ENCODE measurements around the gene ZNF550.

Gene ZNF550

GRCh38 chr19:57560049-57560491 is 407 bp upstream of the ZNF550 start:
- no peak for TF ChIP-seq FOXP2 (optimal IDR thresholded peaks at IDR 0.05; ENCODE audit: borderline replicate concordance, extremely low read depth, extremely low read length, insufficient read depth)
- TF ChIP-seq POLR2AphosphoS5 (IDR thresholded peaks at IDR 0.05; ENCODE audit: low read depth, low read length) = no peak
- TF ChIP-seq SIN3A (IDR thresholded peaks at IDR 0.05; ENCODE audit: borderline replicate concordance, insufficient read depth, low read length) = no peak
- TF ChIP-seq TAF1 (IDR thresholded peaks at IDR 0.05; ENCODE audit: borderline replicate concordance, insufficient read depth, low read length) = no peak
- TF ChIP-seq, protein P1, sequence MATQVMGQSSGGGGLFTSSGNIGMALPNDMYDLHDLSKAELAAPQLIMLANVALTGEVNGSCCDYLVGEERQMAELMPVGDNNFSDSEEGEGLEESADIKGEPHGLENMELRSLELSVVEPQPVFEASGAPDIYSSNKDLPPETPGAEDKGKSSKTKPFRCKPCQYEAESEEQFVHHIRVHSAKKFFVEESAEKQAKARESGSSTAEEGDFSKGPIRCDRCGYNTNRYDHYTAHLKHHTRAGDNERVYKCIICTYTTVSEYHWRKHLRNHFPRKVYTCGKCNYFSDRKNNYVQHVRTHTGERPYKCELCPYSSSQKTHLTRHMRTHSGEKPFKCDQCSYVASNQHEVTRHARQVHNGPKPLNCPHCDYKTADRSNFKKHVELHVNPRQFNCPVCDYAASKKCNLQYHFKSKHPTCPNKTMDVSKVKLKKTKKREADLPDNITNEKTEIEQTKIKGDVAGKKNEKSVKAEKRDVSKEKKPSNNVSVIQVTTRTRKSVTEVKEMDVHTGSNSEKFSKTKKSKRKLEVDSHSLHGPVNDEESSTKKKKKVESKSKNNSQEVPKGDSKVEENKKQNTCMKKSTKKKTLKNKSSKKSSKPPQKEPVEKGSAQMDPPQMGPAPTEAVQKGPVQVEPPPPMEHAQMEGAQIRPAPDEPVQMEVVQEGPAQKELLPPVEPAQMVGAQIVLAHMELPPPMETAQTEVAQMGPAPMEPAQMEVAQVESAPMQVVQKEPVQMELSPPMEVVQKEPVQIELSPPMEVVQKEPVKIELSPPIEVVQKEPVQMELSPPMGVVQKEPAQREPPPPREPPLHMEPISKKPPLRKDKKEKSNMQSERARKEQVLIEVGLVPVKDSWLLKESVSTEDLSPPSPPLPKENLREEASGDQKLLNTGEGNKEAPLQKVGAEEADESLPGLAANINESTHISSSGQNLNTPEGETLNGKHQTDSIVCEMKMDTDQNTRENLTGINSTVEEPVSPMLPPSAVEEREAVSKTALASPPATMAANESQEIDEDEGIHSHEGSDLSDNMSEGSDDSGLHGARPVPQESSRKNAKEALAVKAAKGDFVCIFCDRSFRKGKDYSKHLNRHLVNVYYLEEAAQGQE (IDR thresholded peaks at IDR 0.05; ENCODE audit: insufficient read depth in 1 of 2, low read depth in 2 of 2, low read length in 2 of 2) = no peak

DNA sequence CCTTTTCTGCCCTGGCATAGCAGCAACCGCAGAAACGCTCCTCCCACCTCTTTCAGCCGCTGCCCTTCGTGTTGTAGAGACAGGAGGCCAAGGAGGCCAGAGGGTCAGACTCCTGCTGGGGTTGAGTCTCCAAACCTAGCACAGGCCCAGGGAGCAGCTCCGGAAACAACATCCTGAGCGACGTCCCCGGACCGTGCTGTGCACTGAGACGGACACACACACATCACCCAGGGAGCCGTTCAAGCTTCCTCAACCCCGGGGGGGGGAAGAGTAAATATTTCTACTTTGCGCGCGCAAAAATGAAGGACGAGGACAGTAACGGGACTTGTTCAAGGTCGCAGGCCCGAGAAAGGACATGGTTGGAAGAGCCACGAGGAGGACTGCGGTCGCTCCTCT is 657 bp downstream of the ZNF550 start:
- TF ChIP-seq, protein P1 (IDR thresholded peaks at IDR 0.05; ENCODE audit: insufficient read depth in 1 of 2, low read depth in 2 of 2, low read length in 2 of 2) = no peak
- TF ChIP-seq FOXP2 (optimal IDR thresholded peaks at IDR 0.05; ENCODE audit: borderline replicate concordance, extremely low read depth, extremely low read length, insufficient read depth) (no peak), POLR2AphosphoS5 (IDR thresholded peaks at IDR 0.05; ENCODE audit: low read depth, low read length) (no peak), TAF1 (IDR thresholded peaks at IDR 0.05; ENCODE audit: borderline replicate concordance, insufficient read depth, low read length) (no peak), SIN3A (IDR thresholded peaks at IDR 0.05; ENCODE audit: borderline replicate concordance, insufficient read depth, low read length) (no peak)

DNA sequence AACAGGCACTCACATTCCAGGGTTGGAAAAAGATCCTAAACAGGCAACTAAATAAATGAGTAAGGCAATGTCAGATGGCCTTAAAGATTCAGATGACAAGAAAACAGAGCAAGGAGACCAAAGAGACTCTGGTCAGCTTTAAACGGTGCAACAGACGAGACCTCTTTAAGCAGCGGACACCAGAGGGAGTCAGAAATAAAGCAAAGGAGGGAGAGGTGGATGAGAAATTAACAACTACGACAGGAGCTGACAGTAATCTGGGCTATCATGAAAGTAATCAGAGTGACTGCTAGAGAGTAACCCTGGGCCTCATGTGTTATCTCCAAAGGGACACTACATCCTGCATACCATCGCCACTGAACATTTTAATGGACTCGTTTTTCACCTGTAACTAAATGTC is 1.1 kb downstream of the ZNF550 start:
- TF ChIP-seq TAF1 (IDR thresholded peaks at IDR 0.05; ENCODE audit: borderline replicate concordance, insufficient read depth, low read length) = no peak
- TF ChIP-seq POLR2AphosphoS5 (IDR thresholded peaks at IDR 0.05; ENCODE audit: low read depth, low read length) = no peak
- TF ChIP-seq, protein P1 (IDR thresholded peaks at IDR 0.05; ENCODE audit: insufficient read depth in 1 of 2, low read depth in 2 of 2, low read length in 2 of 2) = no peak
- no peak for TF ChIP-seq FOXP2 (optimal IDR thresholded peaks at IDR 0.05; ENCODE audit: borderline replicate concordance, extremely low read depth, extremely low read length, insufficient read depth)
- no peak for TF ChIP-seq SIN3A (IDR thresholded peaks at IDR 0.05; ENCODE audit: borderline replicate concordance, insufficient read depth, low read length)

DNA sequence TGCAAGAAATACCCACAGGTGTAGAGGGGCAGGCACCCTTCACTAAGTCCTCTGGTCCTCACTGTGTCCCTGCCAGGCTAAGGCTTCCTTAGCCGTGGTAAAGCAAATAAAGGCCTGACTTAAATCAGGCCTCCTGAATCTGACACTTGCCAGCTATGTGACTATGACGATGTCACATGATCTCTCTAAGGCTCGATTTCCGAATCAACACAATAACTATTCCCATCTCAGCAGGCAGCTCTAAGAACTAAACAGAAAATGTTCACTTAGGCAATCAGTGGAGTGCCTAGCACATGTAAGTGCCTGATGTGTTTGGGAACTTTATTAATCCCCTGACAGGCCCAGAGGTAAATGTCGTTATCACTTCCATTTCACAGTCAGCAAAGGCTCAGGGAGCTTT is 2.0 kb downstream of the ZNF550 start:
- TF ChIP-seq SIN3A (IDR thresholded peaks at IDR 0.05; ENCODE audit: borderline replicate concordance, insufficient read depth, low read length) (no peak), TAF1 (IDR thresholded peaks at IDR 0.05; ENCODE audit: borderline replicate concordance, insufficient read depth, low read length) (no peak)

GRCh38 chr19:57552432-57552831 is 7.2 kb downstream of the ZNF550 start:
- no peak for TF ChIP-seq SIN3A (IDR thresholded peaks at IDR 0.05; ENCODE audit: borderline replicate concordance, insufficient read depth, low read length)
- TF ChIP-seq POLR2AphosphoS5 (IDR thresholded peaks at IDR 0.05; ENCODE audit: low read depth, low read length) = no peak
- TF ChIP-seq, protein P1 (IDR thresholded peaks at IDR 0.05; ENCODE audit: insufficient read depth in 1 of 2, low read depth in 2 of 2, low read length in 2 of 2) = no peak
- no peak for TF ChIP-seq FOXP2 (optimal IDR thresholded peaks at IDR 0.05; ENCODE audit: borderline replicate concordance, extremely low read depth, extremely low read length, insufficient read depth)
- TF ChIP-seq TAF1 (IDR thresholded peaks at IDR 0.05; ENCODE audit: borderline replicate concordance, insufficient read depth, low read length) = no peak

All from PFSK-1 (cell line).